IMR-90 (cell line): Measurements from ENCODE around the gene ZXDC.

Experiments used
- CEBPB ChIP-seq: IDR thresholded peaks from 2 replicates; pipeline ENCODE4 v1.6.1; 2012; ENCODE audit warnings: low read depth, low read length, improper control_type of control experiment
- CTCF ChIP-seq: conservative IDR thresholded peaks from 2 replicates; pipeline ENCODE4 v1.5.1; 2012; ENCODE audit warnings: mild to moderate bottlenecking, low read depth, low read length, improper control_type of control experiment
- MAFK ChIP-seq: IDR thresholded peaks from 2 replicates; pipeline ENCODE4 v1.6.1; 2012; ENCODE audit warnings: low read depth, low read length, improper control_type of control experiment
- TF ChIP-seq, protein P1 (sequence below): fragments of 150-350 bp; IDR thresholded peaks from 2 replicates; pipeline ENCODE4 v1.6.1; 2017; ENCODE audit warnings: mild to moderate bottlenecking, antibody characterized with exemption, low read length, low read depth

DNA sequence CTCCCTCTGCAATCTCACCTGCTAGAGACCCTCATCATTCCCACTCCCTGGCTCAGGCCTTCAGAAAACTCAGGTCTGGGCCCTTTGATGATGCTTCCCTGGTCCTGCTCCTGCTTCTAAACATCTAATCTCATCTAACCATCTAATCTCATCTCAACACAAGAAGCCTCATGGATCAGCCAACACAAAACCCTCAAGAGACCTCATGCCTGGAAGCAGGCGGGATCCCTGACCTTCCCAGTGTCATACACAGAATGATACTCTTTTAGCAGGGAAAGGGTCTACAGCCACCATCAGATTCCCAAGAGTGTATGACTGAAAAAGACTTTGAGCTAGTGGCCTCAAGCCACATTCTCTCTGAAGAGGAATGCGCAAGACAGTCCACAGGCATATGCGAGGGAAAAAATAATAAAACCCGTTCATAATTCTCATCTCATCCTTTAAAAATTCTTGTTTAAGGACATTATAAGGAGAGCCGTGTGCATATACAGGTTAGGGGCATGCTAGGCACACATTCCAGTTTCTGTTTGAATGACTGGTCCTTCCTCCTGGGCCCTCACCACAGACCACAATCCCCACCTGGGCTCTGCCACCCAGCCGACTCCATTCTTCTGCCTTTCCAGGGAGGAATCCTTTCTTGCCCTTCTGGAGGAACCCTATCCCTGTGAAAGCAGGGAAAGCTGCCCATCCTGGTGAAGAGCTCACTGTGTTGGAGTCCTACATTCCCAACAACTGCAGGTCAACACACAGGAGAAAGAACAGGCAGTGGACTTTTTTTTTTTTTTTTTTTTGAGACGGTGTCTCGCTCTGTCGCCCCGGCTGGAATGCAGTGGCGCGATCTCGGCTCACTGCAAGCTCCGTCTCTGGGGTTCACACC, 2.2 kb downstream of the ZXDC start:
- TF ChIP-seq CTCF: no peak
- TF ChIP-seq, protein P1, sequence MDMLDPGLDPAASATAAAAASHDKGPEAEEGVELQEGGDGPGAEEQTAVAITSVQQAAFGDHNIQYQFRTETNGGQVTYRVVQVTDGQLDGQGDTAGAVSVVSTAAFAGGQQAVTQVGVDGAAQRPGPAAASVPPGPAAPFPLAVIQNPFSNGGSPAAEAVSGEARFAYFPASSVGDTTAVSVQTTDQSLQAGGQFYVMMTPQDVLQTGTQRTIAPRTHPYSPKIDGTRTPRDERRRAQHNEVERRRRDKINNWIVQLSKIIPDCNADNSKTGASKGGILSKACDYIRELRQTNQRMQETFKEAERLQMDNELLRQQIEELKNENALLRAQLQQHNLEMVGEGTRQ: no peak
- TF ChIP-seq CEBPB: no peak
- no peak for TF ChIP-seq MAFK
